Measurements from ENCODE around the gene ANKIB1.
A peak's percentile ranks its signal among the peaks of the same experiment; 100 is the strongest.
"Not testable (repeated sequence)": the region's sequence is repeated elsewhere in the genome, so short reads cannot be mapped to it uniquely, and the experiment has no call there.

The ANKIB1 gene

GRCh38 chr7:92413550-92413949 is 167.8 kb downstream of the ANKIB1 start:
- no peak for DNase-seq

DNA sequence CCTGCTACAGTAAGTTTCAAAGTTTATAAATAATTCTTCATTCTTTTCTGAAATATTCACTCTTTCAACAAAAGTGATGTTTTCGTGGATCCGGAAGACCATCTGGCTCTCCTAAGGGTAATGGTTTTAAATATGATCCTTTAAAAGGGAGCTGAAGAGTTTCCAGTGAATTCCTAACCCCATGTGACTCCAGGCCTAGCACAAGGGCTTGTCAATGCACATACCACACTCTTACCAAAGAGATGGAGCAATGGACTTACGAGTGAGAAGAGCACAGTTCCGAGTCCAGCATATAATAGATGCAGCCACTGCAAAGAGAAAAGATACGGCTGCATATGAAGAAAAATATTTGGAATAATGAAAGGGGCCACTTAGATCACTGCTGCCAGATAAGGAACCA is 169.5 kb downstream of the ANKIB1 start:
- no peak for DNase-seq

GRCh38 chr7:92417913-92418312 is 172.1 kb downstream of the ANKIB1 start:
- DNase-seq = no peak

- DNase-seq = no peak
Measured at GRCh38 chr7:92421676-92422435, 176.1 kb downstream of the ANKIB1 start.

DNA sequence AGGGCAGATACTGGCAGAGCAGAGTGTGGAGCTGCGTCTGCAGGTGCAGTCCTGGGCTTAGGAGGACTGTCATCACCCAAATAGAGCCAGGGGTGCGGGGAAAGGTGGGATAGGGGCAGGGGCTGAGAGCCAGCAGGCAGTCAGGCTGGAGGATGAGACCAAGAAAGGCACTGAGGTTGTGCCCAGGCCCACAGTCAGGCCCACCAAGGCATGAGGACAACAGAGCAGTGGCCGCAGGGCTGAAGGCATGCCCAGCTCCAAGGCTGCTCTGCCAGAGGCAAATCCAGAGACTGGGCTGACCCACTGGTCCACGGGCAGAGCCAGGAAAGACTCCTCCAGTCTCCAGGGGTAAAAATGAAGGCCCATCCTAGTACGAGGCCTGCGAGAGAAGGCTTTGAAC is 177.2 kb downstream of the ANKIB1 start:
- no peak for DNase-seq

GRCh38 chr7:92423710-92424131 is 177.9 kb downstream of the ANKIB1 start:
- no peak for DNase-seq

GRCh38 chr7:92425311-92425947 is 179.7 kb downstream of the ANKIB1 start:
- no peak for DNase-seq

DNA sequence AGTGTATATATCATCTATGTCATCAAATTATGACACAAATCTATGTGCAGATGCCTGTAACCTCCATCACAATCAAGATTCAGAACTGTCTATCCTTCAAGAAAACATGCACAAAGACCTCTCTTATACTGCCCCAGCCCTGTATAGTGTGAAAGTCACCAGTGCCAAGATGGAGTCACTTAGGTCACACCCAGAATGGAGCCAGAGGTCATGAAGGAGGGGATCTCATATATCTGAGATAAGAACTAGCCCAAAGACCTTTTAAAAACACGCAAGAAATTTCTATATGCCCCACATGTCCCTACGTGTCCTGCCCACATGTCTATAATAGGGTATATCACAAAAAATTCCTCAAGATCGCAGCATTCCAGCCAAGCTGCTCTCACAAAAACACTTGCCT is 181.4 kb downstream of the ANKIB1 start:
- no peak for DNase-seq

- DNase-seq = no peak
Measured at GRCh38 chr7:92432299-92432946, 186.6 kb downstream of the ANKIB1 start.

- DNase-seq = no peak
Measured at GRCh38 chr7:92433019-92433418, 187.2 kb downstream of the ANKIB1 start.

DNA sequence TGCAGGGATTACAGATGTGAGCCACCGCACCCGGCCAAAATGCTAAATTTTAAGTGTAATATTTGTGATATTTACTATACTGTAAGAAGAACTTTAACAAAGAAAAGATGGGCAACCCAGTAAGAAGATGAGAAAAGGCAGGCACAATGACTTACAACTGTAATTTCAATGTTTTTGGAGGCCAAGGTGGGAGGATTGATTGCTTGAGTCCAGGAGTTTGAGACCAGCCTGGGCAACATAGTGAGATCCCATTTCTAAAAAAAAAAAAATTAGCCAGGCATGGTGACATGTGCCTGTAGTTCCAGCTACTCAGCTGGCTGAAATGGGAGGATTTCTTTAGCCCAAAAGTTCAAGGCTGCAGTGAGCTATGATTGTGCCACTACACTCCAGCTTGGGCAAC is 189.8 kb downstream of the ANKIB1 start:
- no peak for DNase-seq

DNA sequence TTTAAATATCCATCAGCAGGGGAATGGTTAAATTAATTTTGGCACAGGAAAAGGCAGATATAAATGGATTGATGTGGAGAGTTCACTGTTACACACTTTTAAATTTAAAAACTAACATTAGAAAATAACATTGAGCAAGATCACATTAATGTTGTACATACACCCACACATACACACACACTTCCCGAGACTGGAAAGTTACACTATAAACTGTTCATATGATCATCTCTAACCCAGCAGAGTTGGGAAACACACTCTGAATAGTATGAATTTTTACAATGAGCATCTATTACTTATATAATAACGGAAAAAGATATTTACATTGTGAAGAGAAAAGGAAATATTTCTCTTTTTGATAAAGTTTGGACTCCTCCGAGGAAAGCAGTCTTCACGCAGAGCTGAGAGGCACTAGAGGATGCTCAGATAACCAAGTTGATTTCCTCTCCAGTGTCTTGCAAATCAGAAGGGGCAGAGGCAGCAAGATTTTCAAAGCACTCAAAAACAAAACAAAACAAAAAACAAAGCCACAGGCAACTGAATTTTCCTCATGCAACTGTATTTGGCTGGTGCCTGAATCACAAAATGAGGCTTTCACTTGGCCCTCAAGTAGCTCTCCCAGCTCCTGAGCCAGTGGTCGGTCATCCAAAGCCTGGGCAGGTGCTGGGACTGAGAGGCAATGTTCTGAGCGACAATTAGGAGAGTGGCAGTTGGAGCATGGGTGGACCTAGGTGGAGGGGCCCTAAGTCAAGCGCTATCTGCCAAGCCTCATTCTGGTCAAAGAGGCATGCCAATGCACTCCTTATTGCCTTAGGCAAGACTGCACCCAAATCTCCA is 191.1 kb downstream of the ANKIB1 start:
- DNase-seq = no peak

- no peak for DNase-seq
Measured at GRCh38 chr7:92437956-92438491, 192.2 kb downstream of the ANKIB1 start.

- not testable (repeated sequence) for DNase-seq
Measured at GRCh38 chr7:92442720-92443119, 196.9 kb downstream of the ANKIB1 start.

DNA sequence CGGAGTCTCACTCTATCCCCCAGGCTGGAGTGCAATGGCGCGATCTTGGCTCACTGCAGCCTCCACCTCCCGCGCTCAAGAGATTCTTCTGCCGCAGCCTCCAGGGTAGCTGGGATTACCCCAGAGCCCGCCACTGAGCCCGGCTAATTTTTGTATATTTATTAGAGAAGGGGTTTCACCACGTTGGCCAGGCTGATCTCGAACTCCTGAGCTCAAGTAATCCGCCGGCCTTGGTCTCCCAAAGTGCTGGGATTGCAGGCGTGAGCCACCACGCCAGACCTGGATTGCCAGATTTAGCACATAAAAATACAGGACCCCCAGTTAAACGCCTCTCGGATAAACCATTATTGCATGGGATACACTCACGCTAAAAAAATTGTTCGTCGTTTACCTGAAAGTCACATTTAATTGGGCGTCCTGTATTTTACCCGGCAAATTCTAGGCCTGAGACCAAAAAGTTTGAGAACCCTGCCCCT is 201.1 kb downstream of the ANKIB1 start:
- no peak for DNase-seq

DNA sequence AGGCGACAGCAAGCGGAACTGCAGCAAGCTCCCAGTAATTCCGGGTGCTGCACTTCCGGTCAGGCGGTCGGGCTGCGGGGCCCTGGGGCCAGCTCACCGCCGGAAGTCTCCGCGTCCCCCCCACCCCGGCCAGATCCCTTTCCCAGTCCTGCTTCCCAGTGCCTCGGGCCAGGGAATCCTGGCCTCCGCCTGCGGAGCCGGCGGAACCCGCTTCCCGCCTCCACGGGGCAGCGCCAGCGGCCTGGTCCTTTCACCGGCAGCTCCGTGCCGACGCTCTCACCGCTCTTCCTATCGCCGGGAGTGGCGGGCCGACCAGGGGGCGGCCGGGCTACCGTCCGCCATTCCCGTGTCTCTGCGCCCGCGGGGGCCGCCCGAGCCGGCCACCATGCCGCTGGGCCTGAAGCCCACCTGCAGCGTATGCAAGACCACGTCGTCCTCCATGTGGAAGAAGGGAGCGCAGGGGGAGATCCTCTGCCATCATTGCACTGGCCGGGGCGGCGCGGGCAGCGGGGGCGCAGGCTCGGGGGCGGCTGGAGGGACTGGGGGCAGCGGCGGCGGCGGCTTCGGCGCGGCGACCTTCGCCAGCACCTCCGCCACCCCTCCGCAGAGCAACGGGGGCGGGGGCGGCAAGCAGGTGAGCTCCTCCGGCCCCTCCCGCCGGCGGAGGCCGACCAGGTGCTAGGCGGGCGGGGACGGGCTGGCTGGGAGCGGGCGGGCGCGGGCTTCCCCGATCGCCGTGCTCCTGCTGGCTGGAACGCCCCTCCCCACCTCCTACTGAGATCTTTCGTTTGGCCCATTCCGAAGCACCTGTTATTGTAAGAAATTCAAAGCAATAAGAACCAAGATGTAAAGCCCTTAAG is 201.8 kb downstream of the ANKIB1 start, which contains the start of gene GATAD1:
TSS of gene GATAD1 (plus strand) at position 138 of the 860 bp plus-strand sequence. CDS start at position 386, 248 bp downstream.
- DNase-seq = peak; percentile 85 to 89

DNA sequence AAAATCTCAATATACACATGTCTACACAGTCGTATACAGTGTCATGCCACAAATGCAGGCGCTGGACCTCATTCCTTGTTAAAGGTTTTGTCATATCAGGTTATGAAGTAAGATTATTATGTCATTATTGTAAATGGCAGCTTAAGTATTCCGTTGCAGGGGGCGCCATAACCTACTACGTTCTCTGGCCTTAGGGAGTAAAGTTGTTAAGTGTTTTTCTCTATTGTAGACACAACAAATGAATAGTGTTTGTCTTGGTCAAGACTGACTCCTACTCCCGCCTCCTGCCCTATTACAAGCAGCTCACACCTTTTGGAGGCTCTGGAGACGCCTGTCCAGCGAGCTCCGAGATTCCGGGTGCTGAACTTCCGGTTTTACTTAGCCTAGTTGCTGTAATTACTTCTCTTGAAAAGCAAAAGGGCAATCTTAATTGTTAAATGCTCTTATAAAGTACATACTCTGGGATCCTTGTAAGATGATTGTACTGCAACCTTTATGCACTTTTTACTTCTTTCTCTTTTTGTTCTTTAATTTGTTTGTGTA is 202.5 kb downstream of the ANKIB1 start:
- DNase-seq = peak; percentile 54 to 74
